GM21717 (cell line): ENCODE results near the gene PLPPR4.

Experiments
- ATAC-seq: cut with Tn5 transposase; IDR thresholded peaks from one replicate; pipeline ENCODE4 v1.9.1; 2021; ENCODE audit warnings: mild to moderate bottlenecking, moderate library complexity; ENCODE audit not compliant: unreplicated experiment

The PLPPR4 gene

DNA sequence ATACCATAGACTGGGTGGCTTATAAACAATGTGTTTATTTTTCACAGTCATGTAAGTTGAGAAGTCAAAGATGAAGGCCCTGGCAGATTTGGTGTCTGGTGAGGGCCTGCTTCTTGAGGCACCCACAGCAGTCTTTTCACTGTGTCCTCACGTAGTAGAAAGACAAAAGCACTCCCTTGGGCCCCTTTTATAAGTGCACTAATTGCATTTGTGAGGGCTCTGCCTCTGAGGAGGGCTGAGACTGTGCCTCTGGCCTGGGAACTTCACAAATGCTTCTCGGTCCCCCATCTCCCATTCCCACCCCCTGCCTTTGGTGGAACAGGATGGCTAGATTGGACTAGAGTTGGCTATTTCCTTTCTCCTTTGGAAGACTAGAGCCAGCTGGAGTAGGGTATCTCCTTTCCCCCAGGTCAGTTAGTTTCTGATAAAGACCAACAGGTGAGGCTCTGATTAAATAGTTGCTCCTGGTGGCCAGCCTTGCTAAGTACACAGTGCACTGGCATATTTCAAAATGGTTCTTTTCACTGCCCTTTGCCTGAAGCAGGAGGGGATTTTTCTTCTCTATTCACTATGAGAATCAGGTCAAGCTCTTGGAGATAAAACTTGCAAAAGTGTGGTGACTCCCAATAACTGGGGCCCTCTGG, 82.9 kb downstream of the PLPPR4 start:
- no peak for ATAC-seq

DNA sequence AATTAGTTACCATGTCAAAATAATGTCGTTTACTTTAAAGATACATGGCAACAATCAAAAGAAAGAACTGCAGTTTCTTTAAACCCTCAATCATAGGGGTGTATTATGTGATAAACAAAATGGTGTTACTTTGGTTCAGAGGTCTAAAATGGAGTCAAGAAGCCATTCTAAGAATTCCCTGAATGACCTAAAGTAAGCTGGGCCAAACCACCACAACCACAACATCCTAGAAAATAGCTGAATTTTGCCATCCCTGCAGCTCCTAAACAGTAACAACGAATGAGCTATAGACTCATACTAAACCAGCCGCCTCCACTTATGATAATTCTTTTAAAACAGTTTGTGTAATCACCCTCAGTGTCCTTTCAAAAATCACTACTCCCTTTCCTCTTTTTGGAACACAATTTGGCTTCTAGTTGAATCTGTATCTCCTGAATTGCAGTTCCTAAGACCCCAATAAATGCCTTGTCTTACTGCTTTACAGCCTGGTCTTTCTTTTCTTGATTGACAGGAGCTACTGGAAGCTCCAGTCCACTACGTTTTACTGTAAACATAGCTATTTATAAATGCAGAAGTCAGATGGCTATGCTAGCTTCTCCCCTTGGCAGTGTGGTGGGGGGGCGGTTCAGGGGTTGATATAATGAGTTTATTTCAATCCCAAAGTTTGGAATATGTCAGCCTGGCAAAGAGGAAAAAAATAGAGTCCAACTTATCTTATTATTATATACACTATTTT, 84.3 kb downstream of the PLPPR4 start:
- no peak for ATAC-seq

- ATAC-seq: no peak
Observed at GRCh38 chr1:99352821-99353220, 88.5 kb downstream of the PLPPR4 start.

GRCh38 chr1:99358770-99359169, 94.5 kb downstream of the PLPPR4 start:
- no peak for ATAC-seq
